SJSA1 (cell line): Measurements from ENCODE around the gene PSMG3. TPM values are rescaled to one million over a fixed set of nuclear protein-coding genes. Genes with fewer than 3 reads are reported as not detected.

Experiments
- DNase-seq, 2 experiments: peaks; one replicate each; pipeline ENCODE4 v3.0.0-alpha.2; 2015 to 2020; ENCODE audit warnings: low spot score in 2 of 2, low read depth in 1 of 2
- H3K27ac ChIP-seq: fragments of 250-450 bp; sonication (Bioruptor Pico); 2 replicates; pipeline ENCODE4 v1.5.1; 2020; ENCODE audit warnings: mild to moderate bottlenecking, moderate library complexity
- H3K27me3 ChIP-seq: fragments of 250-450 bp; sonication (Bioruptor Pico); replicated peaks from 2 replicates; pipeline ENCODE4 v1.5.1; 2020; ENCODE audit warnings: mild to moderate bottlenecking, moderate library complexity
- H3K36me3 ChIP-seq: fragments of 250-450 bp; sonication (Bioruptor Pico); 2 replicates; pipeline ENCODE4 v1.5.1; 2020; ENCODE audit warnings: mild to moderate bottlenecking
- H3K4me1 ChIP-seq: fragments of 250-450 bp; sonication (Bioruptor Pico); replicated peaks from 2 replicates; pipeline ENCODE4 v1.6.1; 2021; ENCODE audit warnings: mild to moderate bottlenecking
- H3K4me3 ChIP-seq: fragments of 250-450 bp; sonication (Bioruptor Pico); 2 replicates; pipeline ENCODE4 v1.5.1; 2020; ENCODE audit warnings: mild to moderate bottlenecking
- H3K9me3 ChIP-seq: fragments of 250-450 bp; sonication (Bioruptor Pico); replicated peaks from 2 replicates; pipeline ENCODE4 v1.5.1; 2020; ENCODE audit warnings: mild to moderate bottlenecking
- total RNA-seq: library from RNA; depleted of rRNA; stranded (reverse); fragments of >200 nt; shearing (Covaris generic); gene quantifications from 2 replicates; pipeline ENCODE4 v1.2.3, GENCODE V29; 2014

The PSMG3 gene
- total RNA-seq, 1 experiment from 2014 or later = 84.7 TPM

GRCh38 chr7:1555046-1555812, 14.6 kb downstream of the PSMG3 start:
- Histone ChIP-seq H3K36me3 (no peaks in the 10 kb centered on the region), H3K27me3 (no peaks in the 10 kb centered on the region), H3K4me1 (peaks cover 24% of the 10 kb centered on the region), H3K4me3 (peak overlapping the region; percentile 28), H3K9me3 (no peaks in the 10 kb centered on the region), H3K27ac (peak overlapping the region; percentile 45)
- DNase-seq = peak; percentile 92 to 97

- DNase-seq = no peak
- Histone ChIP-seq H3K36me3 (no peaks in the 10 kb centered on the region), H3K4me1 (peaks cover 24% of the 10 kb centered on the region), H3K27me3 (no peaks in the 10 kb centered on the region), H3K27ac (peak overlapping the region; percentile 45), H3K4me3 (peak overlapping the region; percentile 28), H3K9me3 (no peaks in the 10 kb centered on the region)
Measured at GRCh38 chr7:1554333-1555045, 15.3 kb downstream of the PSMG3 start.

GRCh38 chr7:1553512-1554210, 16.2 kb downstream of the PSMG3 start:
- no peak overlapping the region for H3K27ac ChIP-seq
- no peak overlapping the region for H3K4me3 ChIP-seq
- no peaks in the 10 kb centered on the region for H3K27me3 ChIP-seq
- H3K9me3 ChIP-seq = no peaks in the 10 kb centered on the region
- H3K36me3 ChIP-seq = 0 out of 2 replicates have a peak, but pooled peaks cover 2% of the 10 kb centered on the region
- H3K4me1 ChIP-seq = peaks cover 24% of the 10 kb centered on the region
- DNase-seq = no peak

- H3K27ac ChIP-seq = no peak overlapping the region
- no peaks in the 10 kb centered on the region for H3K27me3 ChIP-seq
- DNase-seq = no peak
- H3K36me3 ChIP-seq = 0 out of 2 replicates have a peak, but pooled peaks cover 6% of the 10 kb centered on the region
- no peaks in the 10 kb centered on the region for H3K9me3 ChIP-seq
- no peak overlapping the region for H3K4me3 ChIP-seq
- peaks cover 24% of the 10 kb centered on the region for H3K4me1 ChIP-seq
Measured at GRCh38 chr7:1552200-1552599, 17.6 kb downstream of the PSMG3 start.

- Histone ChIP-seq H3K9me3 (no peaks in the 10 kb centered on the region), H3K4me1 (peaks cover 15% of the 10 kb centered on the region), H3K36me3 (peaks cover 10% of the 10 kb centered on the region; the same call in 1 of the 2 replicates), H3K27ac (no peak overlapping the region), H3K4me3 (no peak overlapping the region), H3K27me3 (no peaks in the 10 kb centered on the region)
- DNase-seq = no peak
Measured at GRCh38 chr7:1550846-1551155, 19.0 kb downstream of the PSMG3 start.

GRCh38 chr7:1550005-1550845, 19.6 kb downstream of the PSMG3 start:
- DNase-seq = no peak
- Histone ChIP-seq H3K4me3 (no peak overlapping the region), H3K36me3 (peaks cover 12% of the 10 kb centered on the region), H3K9me3 (no peaks in the 10 kb centered on the region), H3K4me1 (peaks cover 9% of the 10 kb centered on the region), H3K27me3 (no peaks in the 10 kb centered on the region), H3K27ac (no peak overlapping the region)

GRCh38 chr7:1549357-1550004, 20.4 kb downstream of the PSMG3 start:
- DNase-seq = no peak
- Histone ChIP-seq H3K27me3 (no peaks in the 10 kb centered on the region), H3K9me3 (no peaks in the 10 kb centered on the region), H3K4me3 (no peak overlapping the region), H3K4me1 (peaks cover 2% of the 10 kb centered on the region), H3K27ac (no peak overlapping the region), H3K36me3 (peaks cover 20% of the 10 kb centered on the region)

- no peak for DNase-seq
- H3K27me3 ChIP-seq = no peaks in the 10 kb centered on the region
- no peak overlapping the region for H3K4me3 ChIP-seq
- H3K27ac ChIP-seq = no peak overlapping the region
- no peaks in the 10 kb centered on the region for H3K9me3 ChIP-seq
- peaks cover 25% of the 10 kb centered on the region for H3K36me3 ChIP-seq
- no peaks in the 10 kb centered on the region; the same call in 1 of the 2 replicates for H3K4me1 ChIP-seq
Measured at GRCh38 chr7:1548944-1549343, 20.9 kb downstream of the PSMG3 start.

GRCh38 chr7:1548438-1548831, 21.4 kb downstream of the PSMG3 start:
- H3K9me3 ChIP-seq = no peaks in the 10 kb centered on the region
- no peaks in the 10 kb centered on the region for H3K4me1 ChIP-seq
- H3K27me3 ChIP-seq = no peaks in the 10 kb centered on the region
- no peak overlapping the region for H3K4me3 ChIP-seq
- H3K27ac ChIP-seq = no peak overlapping the region
- no peak for DNase-seq
- peaks cover 30% of the 10 kb centered on the region for H3K36me3 ChIP-seq

- Histone ChIP-seq H3K27ac (no peak overlapping the region), H3K4me1 (no peaks in the 10 kb centered on the region), H3K4me3 (no peak overlapping the region), H3K27me3 (no peaks in the 10 kb centered on the region), H3K9me3 (no peaks in the 10 kb centered on the region), H3K36me3 (peaks cover 36% of the 10 kb centered on the region)
- DNase-seq = no peak
Measured at GRCh38 chr7:1547777-1548437, 21.9 kb downstream of the PSMG3 start.

GRCh38 chr7:1546909-1547776, 22.7 kb downstream of the PSMG3 start:
- Histone ChIP-seq H3K9me3 (no peaks in the 10 kb centered on the region), H3K36me3 (peaks cover 43% of the 10 kb centered on the region), H3K4me1 (no peaks in the 10 kb centered on the region), H3K4me3 (no peak overlapping the region), H3K27me3 (no peaks in the 10 kb centered on the region), H3K27ac (no peak overlapping the region)
- DNase-seq = no peak
